Prostate gland (tissue), 2 donors: ENCODE data around the gene SLC50A1.

Experiments
- POLR2A ChIP-seq: fragments of 450-650 bp; IDR thresholded peaks from one replicate; pipeline ENCODE4 v1.6.1; 2016; ENCODE audit warnings: antibody characterized with exemption, mild to moderate bottlenecking
- POLR2AphosphoS5 ChIP-seq: sonication (generic); formaldehyde crosslinking; IDR thresholded peaks from one replicate; pipeline ENCODE4 v1.6.1; 2017; ENCODE audit warnings: antibody characterized with exemption
- TF ChIP-seq, protein P1 (sequence below), 4 experiments: fragments of 200-600 bp in 2 of 4; fragments of 450-650 bp in 2 of 4; sonication (generic) in 2 of 4; IDR thresholded peaks; 1 replicate in 3 of 4; 2 replicates in 1 of 4; pipeline ENCODE4 v1.5.1; 2016 to 2019; ENCODE audit warnings: antibody characterized with exemption in 4 of 4, mild to moderate bottlenecking in 2 of 4, moderate library complexity in 2 of 4

DNA sequence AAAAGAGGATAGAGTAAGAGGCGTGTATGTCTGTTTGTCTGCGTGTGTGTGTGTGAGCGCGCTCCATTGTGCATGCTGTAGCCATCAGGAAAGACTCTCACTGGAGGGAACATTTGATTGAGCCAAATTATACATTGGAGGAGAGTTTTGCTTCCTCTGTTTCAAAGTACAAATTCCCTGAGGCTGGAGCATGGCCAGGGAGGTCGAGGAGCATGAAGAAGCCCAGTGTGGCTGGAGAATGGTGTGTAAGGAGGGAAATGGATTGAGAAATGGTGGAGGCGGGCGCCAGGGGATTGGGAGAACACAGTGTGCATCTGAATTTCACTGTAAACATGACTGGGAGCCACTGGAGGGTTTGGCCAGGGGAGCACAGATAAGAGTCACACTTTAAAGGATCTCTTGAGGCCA lies 30.0 kb upstream of the SLC50A1 start:
- TF ChIP-seq, protein P1, sequence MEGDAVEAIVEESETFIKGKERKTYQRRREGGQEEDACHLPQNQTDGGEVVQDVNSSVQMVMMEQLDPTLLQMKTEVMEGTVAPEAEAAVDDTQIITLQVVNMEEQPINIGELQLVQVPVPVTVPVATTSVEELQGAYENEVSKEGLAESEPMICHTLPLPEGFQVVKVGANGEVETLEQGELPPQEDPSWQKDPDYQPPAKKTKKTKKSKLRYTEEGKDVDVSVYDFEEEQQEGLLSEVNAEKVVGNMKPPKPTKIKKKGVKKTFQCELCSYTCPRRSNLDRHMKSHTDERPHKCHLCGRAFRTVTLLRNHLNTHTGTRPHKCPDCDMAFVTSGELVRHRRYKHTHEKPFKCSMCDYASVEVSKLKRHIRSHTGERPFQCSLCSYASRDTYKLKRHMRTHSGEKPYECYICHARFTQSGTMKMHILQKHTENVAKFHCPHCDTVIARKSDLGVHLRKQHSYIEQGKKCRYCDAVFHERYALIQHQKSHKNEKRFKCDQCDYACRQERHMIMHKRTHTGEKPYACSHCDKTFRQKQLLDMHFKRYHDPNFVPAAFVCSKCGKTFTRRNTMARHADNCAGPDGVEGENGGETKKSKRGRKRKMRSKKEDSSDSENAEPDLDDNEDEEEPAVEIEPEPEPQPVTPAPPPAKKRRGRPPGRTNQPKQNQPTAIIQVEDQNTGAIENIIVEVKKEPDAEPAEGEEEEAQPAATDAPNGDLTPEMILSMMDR (IDR thresholded peaks at IDR 0.05), result no peak
- no peak for TF ChIP-seq POLR2AphosphoS5
- no peak for TF ChIP-seq POLR2A
